Esophagus squamous epithelium (tissue), 4 donors: ENCODE data around the gene ZCCHC24.

Experiments used
- CTCF ChIP-seq, 6 experiments: fragments of 450-650 bp in 4 of 6; fragments of 200-600 bp in 2 of 6; sonication (generic) in 2 of 6; IDR thresholded peaks; one replicate each; pipeline ENCODE4 v1.5.1; 2016 to 2019; ENCODE audit warnings: antibody characterized with exemption in 6 of 6, mild to moderate bottlenecking in 4 of 6, moderate library complexity in 4 of 6
- POLR2A ChIP-seq, 4 donors: fragments of 450-650 bp; IDR thresholded peaks; one replicate each; pipeline ENCODE4 v1.6.1; 2017; ENCODE audit warnings: antibody characterized with exemption in 4 of 4, mild to moderate bottlenecking in 4 of 4, moderate library complexity in 3 of 4

- TF ChIP-seq POLR2A (IDR thresholded peaks at IDR 0.05) (no peak), CTCF (IDR thresholded peaks at IDR 0.05) (no peak)
These were observed 64.3 kb downstream of the ZCCHC24 start for GRCh38 chr10:79380946-79381721.
